GM23338 (cell line): Measurements from ENCODE around the gene RELL1. TPM values are rescaled to one million over a fixed set of nuclear protein-coding genes. Genes with fewer than 3 reads are reported as not detected.

Experiments used
- ATAC-seq: fragments of 200-7000 bp; cut with Tn5 transposase; 3 replicates; pipeline ENCODE4 v1.9.1; 2020
- DNase-seq: peaks from one replicate; pipeline ENCODE4 v3.0.0-alpha.2; 2015; ENCODE audit warnings: low spot score
- H2AFZ ChIP-seq: fragments of 200-600 bp; sonication (generic); 2 replicates; pipeline ENCODE4 v1.8.0; 2016; ENCODE audit warnings: antibody characterized with exemption, mild to moderate bottlenecking, moderate library complexity
- H3F3A ChIP-seq: fragments of 200-600 bp; sonication (generic); replicated peaks from 2 replicates; pipeline ENCODE4 v1.8.0; 2017; ENCODE audit warnings: antibody characterized with exemption, mixed run types, low read depth
- H3K27ac ChIP-seq: fragments of 200-600 bp; sonication (generic); 2 replicates; pipeline ENCODE4 v1.6.1; 2016; ENCODE audit warnings: low read depth
- H3K27me3 ChIP-seq: fragments of 200-600 bp; sonication (generic); 2 replicates; pipeline ENCODE4 v1.8.0; 2016; ENCODE audit warnings: mild to moderate bottlenecking, mixed run types, moderate library complexity; ENCODE audit not compliant: insufficient read depth
- H3K36me3 ChIP-seq: fragments of 200-600 bp; sonication (generic); 2 replicates; pipeline ENCODE4 v1.8.0; 2016; ENCODE audit warnings: mild to moderate bottlenecking; ENCODE audit not compliant: insufficient read depth
- H3K4me1 ChIP-seq: fragments of 200-600 bp; sonication (generic); 2 replicates; pipeline ENCODE4 v1.8.0; 2016; ENCODE audit warnings: mild to moderate bottlenecking, moderate library complexity; ENCODE audit not compliant: insufficient read depth
- H3K4me2 ChIP-seq: fragments of 200-600 bp; sonication (generic); 2 replicates; pipeline ENCODE4 v1.7.1; 2017; ENCODE audit warnings: mixed run types
- H3K4me3 ChIP-seq: fragments of 200-600 bp; sonication (generic); 2 replicates; pipeline ENCODE4 v1.6.1; 2016; ENCODE audit warnings: mixed run types
- H3K79me2 ChIP-seq: fragments of 200-600 bp; sonication (generic); replicated peaks from 2 replicates; pipeline ENCODE4 v1.8.0; 2017; ENCODE audit warnings: mild to moderate bottlenecking; ENCODE audit not compliant: insufficient read depth
- H3K9me2 ChIP-seq: fragments of 200-600 bp; sonication (generic); 2 replicates; pipeline ENCODE4 v1.8.0; 2017; ENCODE audit not compliant: insufficient read depth
- H4K20me1 ChIP-seq: fragments of 200-600 bp; sonication (generic); replicated peaks from 2 replicates; pipeline ENCODE4 v1.8.0; 2017; ENCODE audit warnings: mild to moderate bottlenecking; ENCODE audit not compliant: insufficient read depth
- H3K27ac Mint-ChIP-seq: 2 replicates; pipeline ENCODE4 v1.8.0; 2020; ENCODE audit warnings: inconsistent platforms, mild to moderate bottlenecking, moderate library complexity, mixed read lengths
- H3K27me3 Mint-ChIP-seq: 3 replicates; pipeline ENCODE4 v1.8.0; 2022; ENCODE audit warnings: low read depth, mild to moderate bottlenecking, moderate library complexity, mixed read lengths, inconsistent platforms; ENCODE audit not compliant: insufficient read depth, poor library complexity
- H3K36me3 Mint-ChIP-seq: 3 replicates; pipeline ENCODE4 v1.8.0; 2021; ENCODE audit warnings: low read depth, mild to moderate bottlenecking, inconsistent platforms, moderate library complexity, mixed read lengths
- H3K4me1 Mint-ChIP-seq: 3 replicates; pipeline ENCODE4 v1.8.0; 2020; ENCODE audit warnings: mild to moderate bottlenecking, inconsistent platforms, mixed read lengths
- H3K4me3 Mint-ChIP-seq: 3 replicates; pipeline ENCODE4 v1.8.0; 2021; ENCODE audit warnings: moderate library complexity, mild to moderate bottlenecking, inconsistent platforms, mixed read lengths
- H3K9me3 Mint-ChIP-seq: 3 replicates; pipeline ENCODE4 v1.8.0; 2020; ENCODE audit warnings: moderate library complexity, mild to moderate bottlenecking, inconsistent platforms, mixed read lengths
- CREB1 ChIP-seq: fragments of 250-450 bp; sonication (Bioruptor Pico); IDR thresholded peaks from 2 replicates; pipeline ENCODE4 v1.5.0; 2020; ENCODE audit warnings: low read depth, mild to moderate bottlenecking, moderate library complexity
- CTCF ChIP-seq, 2 experiments: fragments of 200-600 bp in 1 of 2; sonication (generic) in 1 of 2; conservative IDR thresholded peaks; 2 replicates each; pipeline versions ENCODE4 v1.5.1 to v1.6.1; 2016 to 2017; ENCODE audit warnings: antibody characterized with exemption in 2 of 2, low read depth in 2 of 2, mild to moderate bottlenecking in 2 of 2, moderate library complexity in 1 of 2
- ETS1 ChIP-seq: IDR thresholded peaks from 2 replicates; pipeline ENCODE4 v1.6.1; 2016; ENCODE audit warnings: antibody characterized with exemption
- EZH2phosphoT487 ChIP-seq: fragments of 200-600 bp; sonication (generic); IDR thresholded peaks from one replicate; pipeline ENCODE4 v1.8.1; 2018; ENCODE audit warnings: antibody characterized with exemption; ENCODE audit not compliant: unreplicated experiment
- NANOG ChIP-seq: IDR thresholded peaks from 2 replicates; pipeline ENCODE4 v1.6.1; 2016; ENCODE audit warnings: antibody characterized with exemption, borderline replicate concordance
- REST ChIP-seq: IDR thresholded peaks from one replicate; pipeline ENCODE4 v1.6.1; 2018; ENCODE audit warnings: antibody characterized with exemption; ENCODE audit not compliant: unreplicated experiment
- ZNF114 ChIP-seq: fragments of 250-450 bp; sonication (Bioruptor Pico); IDR thresholded peaks from 2 replicates; pipeline ENCODE4 v1.5.0; 2020; ENCODE audit warnings: mild to moderate bottlenecking, moderate library complexity
- polyA plus RNA-seq: library from polyadenylated mRNA; unstranded; fragments of >200 nt; fragmentation: Nextera tagmentation; extraction: Ambion mirVana; gene quantifications from 2 replicates; pipeline ENCODE4 v1.2.1, GENCODE V29; 2016
- total RNA-seq: library from RNA; depleted of rRNA; stranded (reverse); fragments of >200 nt; shearing (Covaris generic); gene quantifications from 2 replicates; pipeline ENCODE4 v1.2.3, GENCODE V29; 2014

Gene RELL1
- total and polyA plus RNA-seq, 2 experiments from 2014 or later = 2.8 to 28.5 TPM

DNA sequence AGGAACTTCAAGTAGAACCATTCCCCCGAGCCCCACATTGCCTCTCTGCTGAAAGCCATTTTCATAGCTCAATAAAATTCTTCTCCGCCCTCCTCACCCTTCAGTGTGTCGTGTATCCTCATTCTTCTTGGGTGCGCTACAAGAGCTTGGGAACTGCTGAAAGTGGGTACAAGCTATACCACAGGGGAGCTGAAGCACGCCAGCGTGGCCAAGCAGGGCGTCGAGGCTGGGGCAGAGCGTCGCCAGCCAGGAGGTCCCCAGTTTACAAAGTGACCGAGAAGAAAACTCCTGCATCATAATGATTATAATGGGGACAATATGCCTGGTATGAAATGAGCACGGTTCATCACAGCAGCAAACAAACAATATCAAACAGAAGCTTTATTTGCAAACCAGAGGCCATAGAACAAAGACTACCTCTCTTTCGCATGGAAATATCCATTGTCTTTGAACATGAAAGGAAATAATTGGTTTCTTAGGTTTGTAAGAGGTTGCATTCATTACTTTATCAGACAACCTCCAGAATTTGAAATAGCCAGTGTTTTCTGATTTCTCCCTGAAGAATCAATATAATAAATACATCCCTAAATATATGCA is 34.3 kb downstream of the RELL1 start:
- H3K36me3 ChIP-seq = no peaks in the 10 kb centered on the region
- TF ChIP-seq ZNF114 = no peak
- no peak for TF ChIP-seq ETS1
- no peak for DNase-seq
- H3K4me1 ChIP-seq = peaks cover 41% of the 10 kb centered on the region
- no peak overlapping the region for H3K4me3 Mint-ChIP-seq
- no peaks in the 10 kb centered on the region for H3F3A ChIP-seq
- H4K20me1 ChIP-seq = no peaks in the 10 kb centered on the region; the same call in 1 of the 2 replicates
- H3K27me3 ChIP-seq = no peaks in the 10 kb centered on the region
- H3K9me2 ChIP-seq = no peaks in the 10 kb centered on the region; the same call in 1 of the 2 replicates
- no peak overlapping the region; the same call in 1 of the 2 replicates for H3K27ac Mint-ChIP-seq
- peaks cover 44% of the 10 kb centered on the region for H3K4me1 Mint-ChIP-seq
- peaks cover 17% of the 10 kb centered on the region; the same call in 2 of the 3 replicates for H3K9me3 Mint-ChIP-seq
- H3K79me2 ChIP-seq = no peaks in the 10 kb centered on the region; the same call in 1 of the 2 replicates
- peak overlapping the region; percentile 56 for H3K4me2 ChIP-seq
- no peak overlapping the region for H2AFZ ChIP-seq
- peaks cover 3% of the 10 kb centered on the region for H3K27me3 Mint-ChIP-seq
- peaks cover 31% of the 10 kb centered on the region; the same call in 2 of the 3 replicates for H3K36me3 Mint-ChIP-seq
- ATAC-seq = peak; percentile 55
- no peak overlapping the region for H3K4me3 ChIP-seq
- no peak overlapping the region for H3K27ac ChIP-seq

DNA sequence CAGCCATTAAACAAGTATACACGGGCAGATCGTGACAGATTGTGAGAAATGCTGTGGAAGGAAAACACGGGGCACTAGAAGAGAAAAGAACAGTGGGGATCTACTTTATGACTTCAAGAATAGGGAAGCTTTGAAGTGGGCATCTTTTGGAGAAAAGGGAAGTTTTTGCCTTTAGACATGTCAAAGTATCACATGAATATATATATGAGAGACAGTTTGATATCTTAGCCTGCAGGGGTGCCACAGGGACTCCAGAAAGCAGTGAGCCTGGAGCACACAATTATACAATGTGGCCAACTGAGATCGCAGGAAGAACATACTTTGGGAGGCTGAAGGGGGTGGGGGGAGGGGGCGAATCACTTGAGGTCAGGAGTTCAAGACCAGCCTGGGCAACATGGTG is 35.7 kb downstream of the RELL1 start:
- no peaks in the 10 kb centered on the region; the same call in 1 of the 2 replicates for H3K79me2 ChIP-seq
- peaks cover 48% of the 10 kb centered on the region for H3K4me1 Mint-ChIP-seq

More for the DNA sequence above, 35.7 kb downstream of the RELL1 start:
- Histone ChIP-seq H3K27me3 (no peaks in the 10 kb centered on the region), H3K4me2 (no peak overlapping the region), H2AFZ (no peak overlapping the region), H3K36me3 (no peaks in the 10 kb centered on the region), H3K27ac (no peak overlapping the region), H3K4me3 (no peak overlapping the region), H3K9me2 (no peaks in the 10 kb centered on the region; the same call in 1 of the 2 replicates), H3K4me1 (peaks cover 41% of the 10 kb centered on the region), H3F3A (no peaks in the 10 kb centered on the region), H4K20me1 (no peaks in the 10 kb centered on the region; the same call in 1 of the 2 replicates)
- no peak for ATAC-seq
- Mint-ChIP-seq H3K36me3 (peaks cover 24% of the 10 kb centered on the region; the same call in 2 of the 3 replicates), H3K9me3 (peaks cover 4% of the 10 kb centered on the region; the same call in 1 of the 3 replicates), H3K27ac (no peak overlapping the region), H3K4me3 (no peak overlapping the region), H3K27me3 (peaks cover 3% of the 10 kb centered on the region)
- no peak for DNase-seq
- no peak for TF ChIP-seq ETS1
- no peak for TF ChIP-seq CREB1 (CRISPR knock-in tag)
- no peak for TF ChIP-seq CTCF (conservative IDR thresholded peaks at IDR 0.05; ENCODE audit: low read depth in 2 of 2)
- TF ChIP-seq EZH2phosphoT487 = no peak
- TF ChIP-seq REST = no peak
- TF ChIP-seq NANOG = no peak
